GM21390 (cell line): ENCODE measurements around the gene FAM83F.

ENCODE experiments used
- ATAC-seq: cut with Tn5 transposase; IDR thresholded peaks from one replicate; pipeline ENCODE4 v1.9.1; 2021; ENCODE audit not compliant: unreplicated experiment

Gene FAM83F

GRCh38 chr22:40056154-40056553 is 61.4 kb downstream of the FAM83F start:
- no peak for ATAC-seq

GRCh38 chr22:40056559-40056958 is 61.8 kb downstream of the FAM83F start:
- ATAC-seq, result no peak

- no peak for ATAC-seq
These were observed 62.9 kb downstream of the FAM83F start for GRCh38 chr22:40057652-40058051.

- no peak for ATAC-seq
These were observed 63.5 kb downstream of the FAM83F start for GRCh38 chr22:40058265-40058664.

GRCh38 chr22:40065981-40066380 is 71.2 kb downstream of the FAM83F start:
- no peak for ATAC-seq

- ATAC-seq, result no peak
These were observed 72.9 kb downstream of the FAM83F start for GRCh38 chr22:40067639-40068038.

- ATAC-seq, result no peak
These were observed 75.9 kb downstream of the FAM83F start for GRCh38 chr22:40070701-40071100.

- no peak for ATAC-seq
These were observed 77.0 kb downstream of the FAM83F start for GRCh38 chr22:40071720-40072119.

GRCh38 chr22:40076702-40077645 is 82.2 kb downstream of the FAM83F start:
- ATAC-seq, result no peak

- no peak for ATAC-seq
These were observed 82.9 kb downstream of the FAM83F start for GRCh38 chr22:40077646-40078016.

- no peak for ATAC-seq
These were observed 86.9 kb downstream of the FAM83F start for GRCh38 chr22:40081662-40082061.

- ATAC-seq, result no peak
These were observed 87.4 kb downstream of the FAM83F start for GRCh38 chr22:40082184-40082583.

- no peak for ATAC-seq
These were observed 89.0 kb downstream of the FAM83F start for GRCh38 chr22:40083794-40084193.

GRCh38 chr22:40084246-40084645 is 89.5 kb downstream of the FAM83F start:
- no peak for ATAC-seq

- no peak for ATAC-seq
These were observed 94.1 kb downstream of the FAM83F start for GRCh38 chr22:40088818-40089217.
